Measurements from ENCODE around the gene NR0B2. TPM values are rescaled to one million over a fixed set of nuclear protein-coding genes. Genes with fewer than 3 reads are reported as not detected.

NR0B2 gene
- total and polyA plus RNA-seq, 2 of the 13 experiments (the other 11 are each of a cell fraction or from before 2014, with no cell fraction given), result 72.5 to 133 TPM

GRCh38 chr1:26864610-26865480 lies 48.9 kb downstream of the NR0B2 start (continued):
- TF ChIP-seq ZBTB26 (CRISPR knock-in tag; IDR thresholded peaks at IDR 0.05; ENCODE audit: borderline replicate concordance) (peak; percentile 73; the same call in 1 of the 2 replicates), BRCA1 (CRISPR knock-in tag; IDR thresholded peaks at IDR 0.05) (no peak), ARID2 (CRISPR knock-in tag; IDR thresholded peaks at IDR 0.05; ENCODE audit: borderline replicate concordance) (peak; percentile 49; the same call in 1 of the 2 replicates), ADNP (CRISPR knock-in tag; IDR thresholded peaks at IDR 0.05) (no peak), ISL2 (CRISPR knock-in tag; IDR thresholded peaks at IDR 0.05) (peak; percentile 72; the same call in 1 of the 2 replicates), ARNT (IDR thresholded peaks at IDR 0.05) (no peak), TFE3 (CRISPR knock-in tag; IDR thresholded peaks at IDR 0.05) (peak; percentile 35; the same call in 1 of the 2 replicates), SMAD1 (CRISPR knock-in tag; IDR thresholded peaks at IDR 0.05; ENCODE audit: borderline replicate concordance, low read depth) (no peak; the same call in 1 of the 2 replicates), RBAK (CRISPR knock-in tag; IDR thresholded peaks at IDR 0.05) (peak; percentile 56; the same call in 1 of the 2 replicates), POLR2G (IDR thresholded peaks at IDR 0.05; ENCODE audit: low read depth, low read length) (peak; percentile 93), ZKSCAN5 (CRISPR knock-in tag; IDR thresholded peaks at IDR 0.05) (no peak), AKNA (CRISPR knock-in tag; IDR thresholded peaks at IDR 0.05; ENCODE audit: borderline replicate concordance) (no peak), SMC3 (IDR thresholded peaks at IDR 0.05; ENCODE audit: low read length) (no peak), FOXK1 (CRISPR knock-in tag; IDR thresholded peaks at IDR 0.05; ENCODE audit: borderline replicate concordance, low read depth) (0 out of 2 replicates have a peak, but pooled peaks have one; percentile 39), ZNF557 (CRISPR knock-in tag; IDR thresholded peaks at IDR 0.05) (no peak), TCF7L2 (IDR thresholded peaks at IDR 0.05; ENCODE audit: low read depth, low read length) (no peak), PRPF4 (IDR thresholded peaks at IDR 0.05; ENCODE audit: low read depth, low read length, poor library complexity, severe bottlenecking) (no peak)
- TF ChIP-seq, protein P1, sequence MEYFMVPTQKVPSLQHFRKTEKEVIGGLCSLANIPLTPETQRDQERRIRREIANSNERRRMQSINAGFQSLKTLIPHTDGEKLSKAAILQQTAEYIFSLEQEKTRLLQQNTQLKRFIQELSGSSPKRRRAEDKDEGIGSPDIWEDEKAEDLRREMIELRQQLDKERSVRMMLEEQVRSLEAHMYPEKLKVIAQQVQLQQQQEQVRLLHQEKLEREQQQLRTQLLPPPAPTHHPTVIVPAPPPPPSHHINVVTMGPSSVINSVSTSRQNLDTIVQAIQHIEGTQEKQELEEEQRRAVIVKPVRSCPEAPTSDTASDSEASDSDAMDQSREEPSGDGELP (IDR thresholded peaks at IDR 0.05; ENCODE audit: borderline replicate concordance, low read depth), result peak; percentile 52; the same call in 1 of the 2 replicates
- TF ChIP-seq, protein P2, sequence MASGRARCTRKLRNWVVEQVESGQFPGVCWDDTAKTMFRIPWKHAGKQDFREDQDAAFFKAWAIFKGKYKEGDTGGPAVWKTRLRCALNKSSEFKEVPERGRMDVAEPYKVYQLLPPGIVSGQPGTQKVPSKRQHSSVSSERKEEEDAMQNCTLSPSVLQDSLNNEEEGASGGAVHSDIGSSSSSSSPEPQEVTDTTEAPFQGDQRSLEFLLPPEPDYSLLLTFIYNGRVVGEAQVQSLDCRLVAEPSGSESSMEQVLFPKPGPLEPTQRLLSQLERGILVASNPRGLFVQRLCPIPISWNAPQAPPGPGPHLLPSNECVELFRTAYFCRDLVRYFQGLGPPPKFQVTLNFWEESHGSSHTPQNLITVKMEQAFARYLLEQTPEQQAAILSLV (CRISPR knock-in tag; IDR thresholded peaks at IDR 0.05; ENCODE audit: borderline replicate concordance), result peak; percentile 92

Measured in HepG2 (cell line).